Measurements from ENCODE around the gene ADAMTS2. TPM values are rescaled to one million over a fixed set of nuclear protein-coding genes. Genes with fewer than 3 reads are reported as not detected.

ADAMTS2 gene
- total RNA-seq, 1 experiment from 2014 or later: 0.60 TPM

DNA sequence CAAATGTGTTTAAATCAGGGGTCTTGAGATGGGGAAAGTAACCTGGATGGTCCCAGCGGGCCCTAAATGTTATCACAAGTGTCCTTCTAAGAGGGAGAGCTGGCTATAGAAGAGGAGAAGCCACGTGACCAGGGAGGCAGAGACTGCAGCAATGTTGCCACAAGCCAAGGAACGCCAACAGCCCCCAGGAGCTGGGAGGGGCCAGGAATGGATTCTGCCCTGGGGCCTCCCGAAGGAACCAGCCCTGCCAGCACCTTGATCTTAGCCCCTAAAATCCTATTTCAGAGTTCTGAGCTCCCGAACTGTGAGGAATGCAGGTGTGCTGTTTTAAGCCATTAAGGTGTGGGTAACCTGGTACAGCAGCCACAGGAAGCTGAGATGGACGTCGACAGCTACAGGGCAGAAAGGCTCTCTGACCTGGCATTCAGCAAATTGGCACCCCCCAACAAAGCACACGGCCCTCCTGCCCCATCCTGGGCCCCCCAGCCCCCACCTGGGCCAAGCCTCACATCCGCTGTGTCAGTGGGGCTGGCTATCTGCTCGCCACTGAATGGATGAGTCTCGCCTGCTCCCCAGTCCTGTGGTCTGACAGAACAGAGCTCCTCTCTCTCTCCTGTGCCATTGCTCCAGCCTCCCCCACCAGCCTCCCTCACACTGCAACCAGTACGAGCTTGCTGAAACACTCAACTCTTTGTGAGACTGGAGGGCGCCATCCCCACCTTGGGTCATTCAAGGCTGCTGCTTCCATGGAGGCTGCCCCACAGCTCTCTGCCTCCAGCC is 78.8 kb downstream of the ADAMTS2 start:
- DNase-seq (ENCODE audit: low read depth): no peak

- peak; percentile 73 for DNase-seq (ENCODE audit: low read depth)
Observed at GRCh38 chr5:179265514-179266290, 79.6 kb downstream of the ADAMTS2 start.

GRCh38 chr5:179264783-179265513 is 80.3 kb downstream of the ADAMTS2 start:
- DNase-seq (ENCODE audit: low read depth): no peak

- no peak for DNase-seq (ENCODE audit: low read depth)
Observed at GRCh38 chr5:179264053-179264782, 81.0 kb downstream of the ADAMTS2 start.

DNA sequence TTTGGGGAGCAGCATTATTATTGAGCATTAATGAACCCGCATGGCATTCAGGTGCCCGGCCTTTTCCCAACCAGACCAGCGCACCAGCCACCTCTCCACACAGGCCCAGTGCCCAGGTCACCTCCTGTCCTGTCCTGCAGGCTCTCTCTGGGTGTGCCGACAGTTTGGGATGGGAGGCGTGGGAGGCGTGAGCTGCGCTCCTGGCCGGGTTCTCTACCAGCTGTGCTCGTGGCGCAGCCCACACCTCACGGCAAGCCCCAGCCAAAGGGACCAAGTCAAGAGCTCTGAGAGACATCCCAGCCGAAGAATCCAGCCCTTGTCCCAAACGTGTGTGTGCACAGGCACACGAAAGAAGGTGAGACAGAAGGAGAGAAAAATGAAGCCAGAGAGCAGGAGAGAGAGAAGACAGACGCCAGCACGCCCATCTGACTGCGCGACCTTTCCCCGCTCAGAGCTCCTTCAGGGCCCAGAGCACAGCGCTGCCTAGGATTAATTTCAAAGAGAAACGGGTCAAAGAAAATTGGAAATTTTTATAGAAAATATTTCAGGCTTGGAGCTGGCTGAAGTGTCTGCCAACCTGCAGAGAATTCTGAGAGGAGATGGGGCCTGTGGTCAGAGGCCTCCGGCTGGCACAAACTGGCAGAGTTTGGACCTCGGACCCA is 81.7 kb downstream of the ADAMTS2 start:
- DNase-seq (ENCODE audit: low read depth): no peak

DNA sequence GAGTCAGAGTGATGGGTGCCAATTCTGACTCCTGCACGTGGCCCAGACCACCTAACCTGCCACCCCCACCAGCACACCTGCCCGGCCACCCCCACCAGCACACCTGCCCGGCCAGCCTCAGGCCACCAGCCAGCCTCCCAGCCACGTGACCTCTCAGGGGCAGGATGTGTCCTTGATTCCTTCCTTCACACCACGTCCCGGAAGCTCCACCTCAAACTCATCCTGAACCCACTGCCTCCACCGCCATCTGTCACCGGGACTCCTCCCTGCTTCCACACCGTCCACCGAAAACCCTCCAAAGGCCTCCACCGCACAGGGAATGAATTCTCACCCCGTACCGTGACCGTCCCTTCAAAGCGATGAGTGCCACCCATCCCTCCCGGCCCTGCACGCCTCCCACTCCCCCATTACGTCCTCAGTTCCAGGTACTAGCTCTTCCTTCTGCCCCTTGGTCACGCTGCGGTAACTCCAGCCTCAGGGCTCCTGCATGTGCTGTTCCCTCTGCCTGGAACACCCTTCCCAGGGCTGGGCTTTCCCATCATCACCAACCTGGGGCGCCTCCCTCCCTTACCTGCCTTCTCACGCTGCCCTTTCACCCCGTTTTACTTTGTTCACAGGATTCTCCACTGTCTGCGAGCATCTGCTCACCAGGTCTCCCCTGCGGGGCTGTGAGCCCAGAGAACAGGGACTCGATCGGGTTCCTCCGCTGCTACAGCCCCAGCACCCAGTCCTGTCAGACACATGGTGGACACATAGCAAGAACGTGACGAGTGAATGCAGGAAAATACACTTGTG is 82.9 kb downstream of the ADAMTS2 start:
- DNase-seq (ENCODE audit: low read depth): no peak

DNA sequence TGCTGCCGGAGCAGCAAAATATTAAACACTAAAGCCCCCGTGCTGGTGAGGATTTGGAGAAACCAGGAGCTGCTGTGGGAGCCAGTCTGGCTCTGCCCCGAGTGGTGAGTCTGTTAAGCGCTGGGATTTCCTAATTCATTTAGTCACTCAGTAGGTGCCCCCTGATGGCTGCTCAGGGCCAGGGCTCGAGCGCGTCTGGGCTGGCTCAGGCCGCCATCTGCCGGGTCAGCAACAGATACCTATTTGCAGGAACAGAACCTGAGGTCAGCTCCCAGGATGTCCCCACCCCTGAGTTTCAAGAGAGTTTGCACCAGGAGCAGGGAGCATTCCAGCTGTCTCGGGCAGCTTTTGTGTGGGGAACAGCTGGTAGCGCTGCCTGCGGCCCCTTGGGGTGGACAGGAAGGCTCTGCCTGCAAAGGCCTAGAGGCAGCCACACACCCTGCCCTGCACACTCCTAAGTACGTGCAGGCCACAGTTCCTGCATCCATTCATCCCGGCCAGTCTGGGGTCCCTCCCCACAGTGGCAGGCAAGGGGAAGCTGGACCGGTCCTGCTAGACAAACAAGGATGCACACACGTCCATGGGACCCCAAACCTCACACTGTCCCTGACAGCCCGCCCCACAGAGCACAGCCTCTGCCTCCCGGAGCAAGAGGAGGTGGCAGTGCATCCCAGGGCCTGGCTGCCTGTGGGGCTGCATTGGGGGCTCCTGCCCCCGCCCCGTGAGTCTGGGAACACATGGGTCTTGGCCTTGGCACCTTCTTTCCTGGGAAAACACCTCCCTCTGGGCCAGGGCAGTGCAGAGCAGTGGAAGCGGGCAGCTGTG is 83.7 kb downstream of the ADAMTS2 start:
- DNase-seq (ENCODE audit: low read depth): no peak

DNA sequence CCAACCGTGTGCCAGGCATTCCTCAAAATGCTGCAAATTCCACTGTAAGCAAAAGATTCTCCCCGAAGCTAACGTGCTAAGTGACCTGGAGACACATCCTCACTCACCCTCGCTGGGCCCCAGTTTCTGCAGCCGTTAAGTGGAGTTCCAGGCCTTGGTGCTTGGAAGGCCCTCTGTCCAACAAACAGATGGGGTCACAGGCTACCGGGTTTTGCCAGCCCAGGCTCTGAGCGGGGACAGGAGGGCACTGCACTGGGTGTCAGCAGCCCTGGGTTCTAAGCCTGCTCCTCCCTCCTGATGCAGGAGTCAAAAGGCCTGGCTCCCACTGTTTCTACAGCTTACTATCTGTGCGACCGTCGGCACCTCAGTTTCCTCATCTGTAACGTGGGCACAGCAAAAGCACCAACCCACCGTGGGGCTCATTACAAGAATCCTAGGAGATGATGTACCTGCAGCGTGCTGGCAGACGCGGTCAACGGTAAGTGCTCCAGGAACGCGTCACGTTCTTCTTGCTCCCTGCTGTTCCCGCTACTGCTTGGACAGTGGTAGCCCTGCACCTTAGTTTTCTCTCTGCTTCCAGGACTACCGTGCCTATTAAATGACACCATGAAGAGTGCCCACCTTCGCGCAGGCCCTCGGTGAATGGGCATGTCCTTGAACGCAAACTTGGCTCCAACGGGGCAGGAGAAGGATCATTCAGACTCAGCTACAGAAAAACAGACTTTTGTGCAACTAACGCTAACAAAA is 84.8 kb downstream of the ADAMTS2 start:
- DNase-seq (ENCODE audit: low read depth): no peak

- DNase-seq (ENCODE audit: low read depth): no peak
Observed at GRCh38 chr5:179259731-179260323, 85.4 kb downstream of the ADAMTS2 start.

DNA sequence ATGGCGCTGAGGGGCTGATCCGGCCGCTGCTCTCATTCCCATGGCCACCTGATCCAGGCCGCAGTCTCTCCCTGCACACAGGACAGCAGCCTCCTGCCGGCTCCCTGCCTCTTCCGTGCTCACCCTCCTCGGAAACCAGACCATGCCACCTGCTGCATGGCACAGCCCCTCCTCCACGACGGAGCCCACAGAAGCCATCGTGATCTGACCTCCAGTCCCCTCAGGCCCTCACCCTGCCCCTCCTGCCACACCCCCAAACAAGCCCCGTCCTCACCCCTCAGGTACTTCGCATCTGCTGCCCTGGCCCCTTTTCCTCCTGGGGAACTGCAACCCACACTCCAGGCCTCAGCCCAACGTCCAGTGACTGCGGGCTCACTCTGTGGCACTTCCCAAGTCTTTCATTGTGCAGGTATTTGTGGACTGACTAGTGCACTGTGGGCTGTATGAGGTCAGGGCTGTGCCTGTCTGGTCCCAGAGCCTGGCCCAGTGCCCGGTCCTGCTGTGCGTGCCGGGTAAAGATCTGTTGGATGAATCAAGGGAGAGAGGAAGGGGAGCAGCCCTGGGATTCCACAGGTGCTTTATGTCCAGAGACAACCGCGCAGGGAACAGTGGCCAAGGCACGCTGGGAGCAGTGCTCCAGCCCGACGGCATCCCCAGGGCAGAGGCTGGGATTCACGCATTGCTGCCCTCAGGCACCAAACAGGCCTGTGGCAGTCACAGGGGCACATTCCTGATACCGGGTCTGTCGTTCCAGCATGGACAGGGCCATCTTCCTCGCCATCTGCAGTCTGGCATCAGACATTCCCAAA is 86.1 kb downstream of the ADAMTS2 start:
- no peak for DNase-seq (ENCODE audit: low read depth)

DNA sequence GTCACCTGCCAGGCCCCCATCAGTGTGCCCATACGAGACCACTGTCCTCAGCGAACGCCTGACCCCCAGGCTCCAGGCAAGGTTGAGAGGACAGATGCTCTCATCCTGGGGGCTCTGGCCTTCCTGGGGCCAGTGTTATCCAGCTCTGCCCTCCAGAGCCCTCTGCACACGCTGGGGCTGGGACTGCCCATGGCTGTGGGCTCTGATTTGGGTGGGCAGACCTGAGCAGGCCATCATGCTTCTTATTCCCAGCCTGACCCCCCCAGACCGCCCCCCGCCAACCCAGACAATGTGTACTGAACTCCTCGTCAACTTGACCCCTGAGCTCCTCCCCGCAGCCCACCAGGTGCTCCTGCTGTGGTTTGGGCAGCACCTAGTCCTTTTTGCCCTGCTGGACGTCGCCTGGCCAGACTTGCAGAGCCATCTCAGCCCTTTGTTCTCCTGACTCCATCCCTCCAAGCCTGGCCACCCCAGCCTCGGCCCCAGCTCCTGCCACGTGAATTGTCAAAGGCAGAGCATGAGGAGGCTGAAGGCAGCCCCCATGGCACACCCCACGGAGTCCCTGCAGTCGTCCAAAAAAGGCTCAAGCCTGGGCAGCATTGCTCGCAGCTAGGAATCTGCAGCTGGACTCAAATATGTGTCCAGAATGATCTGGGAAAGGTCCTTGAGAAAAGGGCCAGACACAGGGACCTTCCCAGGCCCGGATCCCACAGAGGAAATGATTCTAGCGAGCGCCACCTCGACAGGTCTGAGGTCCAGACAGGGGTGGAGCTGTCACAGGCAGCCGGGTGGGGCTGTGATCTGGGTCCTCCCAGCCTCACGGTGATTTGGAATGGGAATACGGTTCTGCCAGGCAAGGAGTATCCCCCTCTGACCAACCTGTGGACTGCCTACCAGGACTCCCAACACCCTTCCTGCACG is 87.0 kb downstream of the ADAMTS2 start:
- DNase-seq (ENCODE audit: low read depth): no peak

DNA sequence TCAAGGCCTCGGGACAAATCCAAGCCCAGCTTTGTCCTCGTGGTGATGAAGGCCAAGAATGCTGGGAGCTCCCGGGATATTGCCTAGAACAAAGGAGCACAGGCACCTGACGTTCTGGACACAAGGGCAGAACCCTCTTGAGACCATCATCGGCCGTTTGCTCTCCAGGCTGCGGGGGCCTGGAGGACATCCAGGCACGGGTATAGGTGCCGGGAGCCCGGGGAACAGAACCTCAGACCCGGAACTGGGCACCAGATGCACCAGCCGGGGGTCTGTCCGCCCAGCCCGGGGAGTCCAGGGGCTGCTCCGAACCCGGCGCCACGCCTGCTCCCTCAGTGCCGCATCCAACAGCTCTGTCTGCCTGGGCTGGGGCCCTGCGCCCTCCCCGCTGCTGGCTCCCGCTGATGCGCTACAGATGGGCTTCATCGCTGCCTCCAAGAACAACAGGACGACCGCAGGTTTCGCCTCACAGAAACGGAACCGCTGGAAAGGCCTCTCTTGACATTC is 88.0 kb downstream of the ADAMTS2 start:
- no peak for DNase-seq (ENCODE audit: low read depth)

DNA sequence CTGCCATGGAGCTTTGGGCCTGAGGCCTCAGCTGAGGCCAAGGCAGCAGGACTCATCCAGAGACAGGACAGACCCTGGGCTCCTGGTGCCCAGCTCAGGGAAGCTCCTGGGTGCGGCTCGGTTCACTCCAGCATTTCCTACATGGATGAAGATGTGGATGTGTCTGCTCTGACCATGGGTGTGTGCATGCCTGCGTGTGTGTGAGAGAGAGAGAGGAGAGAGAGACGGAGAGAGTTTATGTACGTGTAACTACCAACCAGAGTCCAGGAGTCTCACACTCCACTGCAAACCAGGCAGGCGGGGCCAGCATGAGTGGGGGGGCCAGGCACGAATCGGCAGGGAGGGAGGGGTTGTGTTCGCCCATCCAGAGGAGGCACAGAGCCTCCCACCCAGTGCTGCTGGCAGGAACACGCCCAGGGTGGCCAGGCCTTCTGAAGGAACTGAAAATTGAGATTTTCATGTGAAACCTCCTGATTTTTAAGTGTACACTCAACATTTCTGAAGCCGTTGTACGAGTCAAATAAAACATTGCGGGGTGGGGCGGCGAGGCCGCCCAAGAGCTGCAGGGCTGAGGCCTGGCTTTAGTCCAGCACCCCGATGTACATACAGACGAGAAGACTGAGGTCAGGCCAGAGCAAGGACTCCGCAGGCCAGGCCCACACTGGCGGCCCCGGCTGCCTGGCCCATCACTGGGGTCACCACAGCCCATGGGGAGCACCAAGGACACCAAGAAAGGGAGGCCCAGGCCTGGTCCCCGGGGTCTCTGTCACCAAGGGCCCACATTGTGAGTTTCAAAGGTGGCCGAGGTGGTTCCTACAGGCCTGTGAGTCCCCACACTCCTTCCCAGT is 88.7 kb downstream of the ADAMTS2 start:
- DNase-seq (ENCODE audit: low read depth): no peak

DNA sequence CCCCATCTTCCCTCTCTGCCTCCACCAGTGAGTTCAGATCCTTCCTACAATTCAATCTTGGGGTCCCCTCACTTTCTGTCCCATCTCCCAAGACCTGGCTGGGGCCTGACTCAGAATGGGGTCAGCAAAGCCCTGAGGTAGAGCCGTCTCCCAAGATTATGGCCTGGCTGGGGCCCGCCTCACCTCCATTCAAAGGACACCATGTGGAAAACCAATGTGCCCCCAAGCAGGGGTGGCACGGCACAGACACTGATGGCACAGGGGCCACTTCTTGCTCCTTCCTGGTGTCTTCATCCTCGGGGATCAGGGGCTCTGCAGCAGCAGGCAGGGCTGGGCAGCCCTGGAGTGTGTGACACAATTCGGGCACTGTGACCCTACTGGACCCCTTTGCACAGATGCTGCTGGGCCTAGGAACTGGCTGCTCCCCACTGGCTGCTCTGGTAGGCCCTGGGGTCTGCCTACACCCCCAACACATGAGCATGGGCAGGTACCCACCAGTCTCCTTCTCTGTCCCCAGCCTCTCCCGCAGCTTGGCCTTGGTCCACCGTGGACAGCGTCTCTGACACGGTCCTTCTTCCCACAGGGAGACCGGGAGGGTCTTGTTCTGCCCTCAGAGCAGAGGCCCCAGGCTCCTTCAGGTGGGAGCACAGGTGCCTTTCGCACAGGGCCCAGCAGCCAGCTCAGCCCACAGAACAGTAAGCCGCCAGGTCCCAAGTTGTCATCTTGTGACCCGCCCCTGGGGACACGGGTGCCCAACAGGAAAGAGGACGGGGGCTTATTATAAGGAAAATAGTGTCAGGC is 89.5 kb downstream of the ADAMTS2 start:
- DNase-seq (ENCODE audit: low read depth): no peak

Data from RPMI7951 (cell line).